ENCODE measurements around the gene ACBD4. TPM values are rescaled to one million over a fixed set of nuclear protein-coding genes. Genes with fewer than 3 reads are reported as not detected.

Gene ACBD4
- polyA plus RNA-seq, 1 donor from 2014 or later, result 3.1 TPM

GRCh38 chr17:45184144-45184543 is 48.7 kb downstream of the ACBD4 start:
- H3K79me2 ChIP-seq (replicated peaks; ENCODE audit: insufficient read depth, low read length), result no peaks in the 10 kb centered on the region
- H3K9ac ChIP-seq (ENCODE audit: low read length), result no peak overlapping the region
- no peaks in the 10 kb centered on the region for H3K27me3 ChIP-seq (ENCODE audit: insufficient read depth, low read depth, low read length)
- no peaks in the 10 kb centered on the region for H4K20me1 ChIP-seq (ENCODE audit: insufficient read depth)
- H3K9me2 ChIP-seq (ENCODE audit: insufficient read depth, low read length), result no peaks in the 10 kb centered on the region
- H3K4me3 ChIP-seq (ENCODE audit: low read length), result no peak overlapping the region
- no peaks in the 10 kb centered on the region for H3K9me3 ChIP-seq (ENCODE audit: low read length)
- H3K4me2 ChIP-seq (ENCODE audit: low read length), result no peak overlapping the region
- no peaks in the 10 kb centered on the region for H3K36me3 ChIP-seq (ENCODE audit: insufficient read depth, low read length)
- no peak overlapping the region for H2AFZ ChIP-seq (ENCODE audit: low read depth, low read length)
- no peak overlapping the region for H3K27ac ChIP-seq (ENCODE audit: low read length)
- no peak for TF ChIP-seq POLR2AphosphoS5 (IDR thresholded peaks at IDR 0.05)
- TF ChIP-seq RAD21 (conservative IDR thresholded peaks at IDR 0.05), result no peak
- no peak for TF ChIP-seq SMC3 (conservative IDR thresholded peaks at IDR 0.05; ENCODE audit: poor library complexity)
- no peak for TF ChIP-seq EP300 (conservative IDR thresholded peaks at IDR 0.05; ENCODE audit: poor library complexity, severe bottlenecking)
- TF ChIP-seq, protein P1, sequence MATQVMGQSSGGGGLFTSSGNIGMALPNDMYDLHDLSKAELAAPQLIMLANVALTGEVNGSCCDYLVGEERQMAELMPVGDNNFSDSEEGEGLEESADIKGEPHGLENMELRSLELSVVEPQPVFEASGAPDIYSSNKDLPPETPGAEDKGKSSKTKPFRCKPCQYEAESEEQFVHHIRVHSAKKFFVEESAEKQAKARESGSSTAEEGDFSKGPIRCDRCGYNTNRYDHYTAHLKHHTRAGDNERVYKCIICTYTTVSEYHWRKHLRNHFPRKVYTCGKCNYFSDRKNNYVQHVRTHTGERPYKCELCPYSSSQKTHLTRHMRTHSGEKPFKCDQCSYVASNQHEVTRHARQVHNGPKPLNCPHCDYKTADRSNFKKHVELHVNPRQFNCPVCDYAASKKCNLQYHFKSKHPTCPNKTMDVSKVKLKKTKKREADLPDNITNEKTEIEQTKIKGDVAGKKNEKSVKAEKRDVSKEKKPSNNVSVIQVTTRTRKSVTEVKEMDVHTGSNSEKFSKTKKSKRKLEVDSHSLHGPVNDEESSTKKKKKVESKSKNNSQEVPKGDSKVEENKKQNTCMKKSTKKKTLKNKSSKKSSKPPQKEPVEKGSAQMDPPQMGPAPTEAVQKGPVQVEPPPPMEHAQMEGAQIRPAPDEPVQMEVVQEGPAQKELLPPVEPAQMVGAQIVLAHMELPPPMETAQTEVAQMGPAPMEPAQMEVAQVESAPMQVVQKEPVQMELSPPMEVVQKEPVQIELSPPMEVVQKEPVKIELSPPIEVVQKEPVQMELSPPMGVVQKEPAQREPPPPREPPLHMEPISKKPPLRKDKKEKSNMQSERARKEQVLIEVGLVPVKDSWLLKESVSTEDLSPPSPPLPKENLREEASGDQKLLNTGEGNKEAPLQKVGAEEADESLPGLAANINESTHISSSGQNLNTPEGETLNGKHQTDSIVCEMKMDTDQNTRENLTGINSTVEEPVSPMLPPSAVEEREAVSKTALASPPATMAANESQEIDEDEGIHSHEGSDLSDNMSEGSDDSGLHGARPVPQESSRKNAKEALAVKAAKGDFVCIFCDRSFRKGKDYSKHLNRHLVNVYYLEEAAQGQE (IDR thresholded peaks at IDR 0.05; ENCODE audit: borderline replicate concordance), result no peak
- TF ChIP-seq, protein P2, sequence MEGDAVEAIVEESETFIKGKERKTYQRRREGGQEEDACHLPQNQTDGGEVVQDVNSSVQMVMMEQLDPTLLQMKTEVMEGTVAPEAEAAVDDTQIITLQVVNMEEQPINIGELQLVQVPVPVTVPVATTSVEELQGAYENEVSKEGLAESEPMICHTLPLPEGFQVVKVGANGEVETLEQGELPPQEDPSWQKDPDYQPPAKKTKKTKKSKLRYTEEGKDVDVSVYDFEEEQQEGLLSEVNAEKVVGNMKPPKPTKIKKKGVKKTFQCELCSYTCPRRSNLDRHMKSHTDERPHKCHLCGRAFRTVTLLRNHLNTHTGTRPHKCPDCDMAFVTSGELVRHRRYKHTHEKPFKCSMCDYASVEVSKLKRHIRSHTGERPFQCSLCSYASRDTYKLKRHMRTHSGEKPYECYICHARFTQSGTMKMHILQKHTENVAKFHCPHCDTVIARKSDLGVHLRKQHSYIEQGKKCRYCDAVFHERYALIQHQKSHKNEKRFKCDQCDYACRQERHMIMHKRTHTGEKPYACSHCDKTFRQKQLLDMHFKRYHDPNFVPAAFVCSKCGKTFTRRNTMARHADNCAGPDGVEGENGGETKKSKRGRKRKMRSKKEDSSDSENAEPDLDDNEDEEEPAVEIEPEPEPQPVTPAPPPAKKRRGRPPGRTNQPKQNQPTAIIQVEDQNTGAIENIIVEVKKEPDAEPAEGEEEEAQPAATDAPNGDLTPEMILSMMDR (IDR thresholded peaks at IDR 0.05; ENCODE audit: poor library complexity, severe bottlenecking), result no peak
- no peak for TF ChIP-seq TAF1 (IDR thresholded peaks at IDR 0.05; ENCODE audit: low read depth)
- TF ChIP-seq EZH2 (IDR thresholded peaks at IDR 0.05; ENCODE audit: borderline replicate concordance, insufficient read depth, low read length, poor library complexity, severe bottlenecking), result no peak
- TF ChIP-seq MXI1 (conservative IDR thresholded peaks at IDR 0.05; ENCODE audit: poor library complexity, severe bottlenecking), result no peak
- H3F3A ChIP-seq (ENCODE audit: insufficient read depth, low read length, poor library complexity, severe bottlenecking), result no peaks in the 10 kb centered on the region

GRCh38 chr17:45186801-45187354 is 51.4 kb downstream of the ACBD4 start:
- TF ChIP-seq EP300 (conservative IDR thresholded peaks at IDR 0.05; ENCODE audit: poor library complexity, severe bottlenecking) (no peak), MXI1 (conservative IDR thresholded peaks at IDR 0.05; ENCODE audit: poor library complexity, severe bottlenecking) (no peak), EZH2 (IDR thresholded peaks at IDR 0.05; ENCODE audit: borderline replicate concordance, insufficient read depth, low read length, poor library complexity, severe bottlenecking) (no peak), SMC3 (conservative IDR thresholded peaks at IDR 0.05; ENCODE audit: poor library complexity) (no peak), TAF1 (IDR thresholded peaks at IDR 0.05; ENCODE audit: low read depth) (no peak)
- TF ChIP-seq, protein P2 (IDR thresholded peaks at IDR 0.05; ENCODE audit: poor library complexity, severe bottlenecking), result no peak
- TF ChIP-seq, protein P1 (IDR thresholded peaks at IDR 0.05; ENCODE audit: borderline replicate concordance), result no peak
- H3K27me3 ChIP-seq (ENCODE audit: insufficient read depth, low read depth, low read length), result no peaks in the 10 kb centered on the region
- no peaks in the 10 kb centered on the region for H3K36me3 ChIP-seq (ENCODE audit: insufficient read depth, low read length)
- H2AFZ ChIP-seq (ENCODE audit: low read depth, low read length), result no peak overlapping the region
- H3K4me2 ChIP-seq (ENCODE audit: low read length), result no peak overlapping the region
- no peaks in the 10 kb centered on the region for H4K20me1 ChIP-seq (ENCODE audit: insufficient read depth)
- no peak overlapping the region for H3K4me3 ChIP-seq (ENCODE audit: low read length)
- no peaks in the 10 kb centered on the region for H3K9me2 ChIP-seq (ENCODE audit: insufficient read depth, low read length)
- H3K9me3 ChIP-seq (ENCODE audit: low read length), result no peaks in the 10 kb centered on the region
- H3K9ac ChIP-seq (ENCODE audit: low read length), result no peak overlapping the region
- H3F3A ChIP-seq (ENCODE audit: insufficient read depth, low read length, poor library complexity, severe bottlenecking), result peaks cover 5% of the 10 kb centered on the region
- H3K27ac ChIP-seq (ENCODE audit: low read length), result no peak overlapping the region
- H3K79me2 ChIP-seq (replicated peaks; ENCODE audit: insufficient read depth, low read length), result no peaks in the 10 kb centered on the region

Data from neural cell (in vitro differentiated cells).